Bronchial epithelial cell (primary cell): ENCODE data around the gene VAMP5. TPM values are rescaled to one million over a fixed set of nuclear protein-coding genes. Genes with fewer than 3 reads are reported as not detected.

Experiments
- DNase-seq: peaks from one replicate; pipeline ENCODE4 v3.0.0-alpha.2; 2010; ENCODE audit warnings: low read depth
- FAIRE-seq: peaks from 2 replicates; lab custom pipeline; 2011; peaks lifted over from hg19 to GRCh38; lab: Jason Lieb, UNC
- H3K27me3 ChIP-seq: 2 replicates; pipeline ENCODE4 v1.5.1; 2011; ENCODE audit warnings: low read length; ENCODE audit not compliant: control insufficient read depth, insufficient read depth
- H3K36me3 ChIP-seq: 2 replicates; pipeline ENCODE4 v1.5.1; 2011; ENCODE audit warnings: low read length; ENCODE audit not compliant: control insufficient read depth, insufficient read depth
- H3K4me3 ChIP-seq: 2 replicates; pipeline ENCODE4 v1.5.1; 2011; ENCODE audit warnings: mild to moderate bottlenecking, low read depth, low read length, control low read depth
- CTCF ChIP-seq: IDR thresholded peaks from 2 replicates; pipeline ENCODE4 v1.5.1; 2011; ENCODE audit warnings: mild to moderate bottlenecking, moderate library complexity, low read length, control low read depth, inconsistent platforms; ENCODE audit not compliant: insufficient read depth, severe bottlenecking
- total RNA-seq: library from RNA; depleted of rRNA; stranded (reverse); fragments of >200 nt; gene quantifications from 2 replicates; pipeline ENCODE4 v1.2.1, GENCODE V29; 2014

The VAMP5 gene
- total RNA-seq, 1 donor from 2014 or later = 4.5 TPM

- peak overlapping the region; percentile 72 for H3K4me3 ChIP-seq
Measured at GRCh38 chr2:85579266-85579935, 4.8 kb upstream of the VAMP5 start.

GRCh38 chr2:85580206-85580605 is 4.0 kb upstream of the VAMP5 start:
- DNase-seq (no peak), FAIRE-seq (no peak)
- no peak for TF ChIP-seq CTCF
- H3K36me3 ChIP-seq = peaks cover 8% of the 10 kb centered on the region
- H3K4me3 ChIP-seq = no peak overlapping the region
- no peaks in the 10 kb centered on the region for H3K27me3 ChIP-seq

More at GRCh38 chr2:85579266-85579935, 4.8 kb upstream of the VAMP5 start:
- FAIRE-seq (no peak), DNase-seq (no peak)
- no peak for TF ChIP-seq CTCF
- Histone ChIP-seq H3K27me3 (no peaks in the 10 kb centered on the region), H3K36me3 (peaks cover 8% of the 10 kb centered on the region)

DNA sequence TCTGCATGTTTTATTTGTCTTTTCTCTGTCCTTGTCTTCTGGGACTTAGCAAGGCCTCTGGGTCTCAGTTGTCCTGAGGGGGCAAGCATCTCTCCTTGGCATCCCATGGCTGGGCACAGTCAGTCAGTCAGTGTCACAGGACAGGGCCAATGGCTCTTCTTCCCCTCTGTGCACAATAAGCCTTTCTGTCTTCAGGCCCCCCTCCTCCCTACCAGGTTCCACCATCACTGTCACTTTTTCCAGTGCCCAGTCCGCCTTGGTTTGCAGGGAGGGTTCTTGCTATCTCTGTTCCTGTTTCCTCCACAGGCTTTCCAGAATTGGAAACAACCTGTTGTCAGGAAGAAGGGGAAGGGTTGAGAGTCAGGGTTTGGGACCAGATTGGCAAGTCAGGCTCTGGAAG is 1.7 kb upstream of the VAMP5 start:
- Histone ChIP-seq H3K27me3 (no peaks in the 10 kb centered on the region), H3K36me3 (peaks cover 8% of the 10 kb centered on the region), H3K4me3 (no peak overlapping the region)
- TF ChIP-seq CTCF = no peak
- DNase-seq = no peak
- no peak for FAIRE-seq

GRCh38 chr2:85583667-85584353 is 421 bp upstream of the VAMP5 start:
- FAIRE-seq (no peak), DNase-seq (no peak)
- H3K36me3 ChIP-seq = peaks cover 8% of the 10 kb centered on the region
- no peaks in the 10 kb centered on the region for H3K27me3 ChIP-seq
- no peak for TF ChIP-seq CTCF
- H3K4me3 ChIP-seq = no peak overlapping the region

GRCh38 chr2:85584857-85585780 is 888 bp downstream of the VAMP5 start:
- Histone ChIP-seq H3K27me3 (no peaks in the 10 kb centered on the region), H3K4me3 (no peak overlapping the region), H3K36me3 (peaks cover 7% of the 10 kb centered on the region)
- DNase-seq (peak; percentile 87), FAIRE-seq (no peak)
- no peak for TF ChIP-seq CTCF
